GM19397 (cell line): ENCODE measurements around the gene DPM1.
A peak's percentile ranks its signal among the peaks of the same experiment; 100 is the strongest.

ENCODE experiments used
- ATAC-seq: cut with Tn5 transposase; IDR thresholded peaks from one replicate; pipeline ENCODE4 v1.9.1; 2021; ENCODE audit warnings: mild to moderate bottlenecking, moderate library complexity; ENCODE audit not compliant: unreplicated experiment

Gene DPM1

GRCh38 chr20:50931306-50932015 lies 26.9 kb downstream of the DPM1 start, which contains the start of gene ADNP:
ADNP (minus strand) TSS chr20:50931437; CDS start chr20:50903996, 27,441 bp downstream.
- peak; percentile 62 for ATAC-seq

GRCh38 chr20:50930976-50931305 lies 27.4 kb downstream of the DPM1 start:
- peak; percentile 28 for ATAC-seq

GRCh38 chr20:50930139-50930975 lies 28.0 kb downstream of the DPM1 start:
- peak; percentile 9 for ATAC-seq

GRCh38 chr20:50929299-50930138 lies 28.8 kb downstream of the DPM1 start:
- ATAC-seq: peak; percentile 48

GRCh38 chr20:50928469-50928868 lies 29.9 kb downstream of the DPM1 start:
- ATAC-seq: no peak

- ATAC-seq: no peak
These were observed 31.8 kb downstream of the DPM1 start for GRCh38 chr20:50926530-50926929.

- ATAC-seq: no peak
These were observed 33.9 kb downstream of the DPM1 start for GRCh38 chr20:50924261-50924920.

GRCh38 chr20:50921803-50922501 lies 36.4 kb downstream of the DPM1 start:
- ATAC-seq: no peak

- ATAC-seq: no peak
These were observed 37.3 kb downstream of the DPM1 start for GRCh38 chr20:50920997-50921396.

GRCh38 chr20:50919567-50919966 lies 38.8 kb downstream of the DPM1 start:
- no peak for ATAC-seq

- no peak for ATAC-seq
These were observed 39.9 kb downstream of the DPM1 start for GRCh38 chr20:50918403-50918802.

GRCh38 chr20:50916934-50917333 lies 41.4 kb downstream of the DPM1 start:
- no peak for ATAC-seq

GRCh38 chr20:50916257-50916656 lies 42.1 kb downstream of the DPM1 start:
- no peak for ATAC-seq

- ATAC-seq: no peak
These were observed 42.9 kb downstream of the DPM1 start for GRCh38 chr20:50915424-50915823.

GRCh38 chr20:50913690-50914375 lies 44.5 kb downstream of the DPM1 start:
- ATAC-seq: no peak

- no peak for ATAC-seq
These were observed 46.6 kb downstream of the DPM1 start for GRCh38 chr20:50911716-50912115.

- ATAC-seq: no peak
These were observed 47.3 kb downstream of the DPM1 start for GRCh38 chr20:50911030-50911429.

GRCh38 chr20:50909413-50909812 lies 48.9 kb downstream of the DPM1 start:
- ATAC-seq: no peak

- ATAC-seq: no peak
These were observed 54.2 kb downstream of the DPM1 start for GRCh38 chr20:50904067-50904570.
